Measurements from ENCODE around the gene LAMTOR3.
A peak's percentile ranks its signal among the peaks of the same experiment; 100 is the strongest.
"Not testable (repeated sequence)": the region's sequence is repeated elsewhere in the genome, so short reads cannot be mapped to it uniquely, and the experiment has no call there.

LAMTOR3 gene

DNA sequence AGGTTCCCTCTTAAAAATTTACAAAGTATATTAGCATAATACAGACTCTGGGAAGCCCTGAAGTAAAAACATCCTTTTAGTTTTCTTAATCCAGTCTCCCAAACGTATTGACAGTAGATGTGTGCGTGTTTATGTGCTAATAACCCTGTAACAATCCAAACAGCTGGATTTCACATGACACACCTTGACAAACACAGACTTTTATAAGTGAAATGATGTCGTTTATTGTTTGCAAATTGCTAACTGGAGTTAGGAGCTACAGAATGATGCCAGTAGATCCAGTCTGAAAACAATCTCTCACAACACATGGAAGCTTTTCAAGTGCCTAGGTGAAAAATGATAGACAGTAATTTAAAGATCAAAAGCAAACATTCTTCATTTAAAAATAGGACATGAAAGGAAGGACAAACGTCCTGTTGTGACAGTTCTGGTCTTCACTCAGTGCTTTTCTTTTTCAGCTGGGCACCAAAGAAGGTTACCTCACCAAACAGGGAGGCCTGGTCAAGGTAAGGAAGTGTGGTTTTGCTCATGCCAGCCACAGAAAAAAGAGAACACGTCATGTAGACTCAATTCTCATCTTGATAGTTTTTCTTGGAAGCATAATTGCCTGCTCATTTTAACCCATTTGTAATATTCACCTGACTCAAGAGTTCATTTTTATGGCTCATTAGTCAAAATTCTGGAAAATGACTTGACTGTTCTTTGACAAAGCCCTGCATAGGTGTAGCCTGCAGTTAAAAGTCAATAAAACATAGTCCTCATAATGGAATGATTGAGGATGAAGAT, 32.9 kb downstream of the LAMTOR3 start:
- DNase-seq = peak in 1 of 2 experiments; percentile 4

GRCh38 chr4:99860521-99860920, 33.7 kb downstream of the LAMTOR3 start:
- DNase-seq = no peak

- DNase-seq = no peak
Measured at GRCh38 chr4:99859618-99860017, 34.6 kb downstream of the LAMTOR3 start.

DNA sequence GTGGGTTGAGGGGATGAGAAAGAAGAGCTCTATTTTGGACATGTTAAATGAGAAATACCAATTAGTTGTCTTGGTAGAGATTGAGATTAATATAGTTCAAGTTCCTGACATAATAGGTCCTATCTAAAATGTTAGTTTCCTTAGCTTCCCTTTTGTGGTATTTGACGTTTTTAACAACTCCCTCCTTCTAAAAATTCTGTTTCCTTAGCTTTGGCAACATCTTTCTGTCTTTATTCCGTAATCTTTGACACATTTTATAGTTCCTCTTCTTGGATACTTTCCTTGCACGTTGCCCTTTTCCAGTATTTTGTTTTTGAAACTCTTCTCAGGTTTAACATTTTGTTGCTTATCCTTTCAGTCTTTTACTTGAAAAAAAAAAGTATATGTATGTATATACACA, 36.9 kb downstream of the LAMTOR3 start:
- peak; percentile 87 to 89 for DNase-seq

- DNase-seq = peak; percentile 81 to 82
Measured at GRCh38 chr4:99856166-99856565, 38.1 kb downstream of the LAMTOR3 start.

DNA sequence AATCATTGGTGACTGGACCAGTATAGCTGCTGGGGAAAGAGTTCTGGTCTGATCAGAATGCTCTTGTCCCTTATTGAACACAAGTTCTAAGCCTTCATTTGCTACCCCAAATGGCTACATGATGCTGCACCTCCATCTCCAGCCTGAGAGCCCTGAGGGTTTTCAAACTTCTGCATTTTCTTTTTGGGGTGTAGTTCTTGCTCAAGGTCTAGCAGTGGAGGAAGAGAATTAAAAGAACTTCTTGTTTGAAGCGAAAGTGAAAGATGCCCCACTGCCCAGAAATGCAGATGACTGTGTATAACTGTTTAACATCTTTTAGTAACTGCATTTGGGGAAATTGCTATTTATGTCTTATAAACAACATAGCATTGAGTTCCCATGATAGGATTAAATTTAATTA, 38.5 kb downstream of the LAMTOR3 start:
- peak; percentile 78 to 85 for DNase-seq

- no peak for DNase-seq
Measured at GRCh38 chr4:99853999-99854398, 40.2 kb downstream of the LAMTOR3 start.

DNA sequence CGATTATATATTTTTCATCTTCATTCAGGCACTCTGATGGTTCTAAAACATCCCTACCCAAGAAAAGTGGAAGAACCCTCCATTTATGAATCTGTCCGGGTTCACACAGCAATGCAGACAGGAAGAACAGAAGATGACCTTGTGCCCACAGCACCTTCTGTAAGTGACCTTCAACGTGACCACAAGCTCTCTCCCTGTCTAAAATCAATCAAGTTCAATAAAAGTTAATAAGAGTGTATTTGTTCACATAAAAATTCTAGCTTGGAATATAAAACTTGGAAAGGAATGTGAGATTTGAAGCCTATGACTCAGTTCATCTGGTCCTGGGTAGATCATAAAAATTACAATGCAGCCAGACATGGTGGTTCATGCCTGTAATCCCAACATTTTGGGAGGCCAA, 41.0 kb downstream of the LAMTOR3 start:
- no peak for DNase-seq

DNA sequence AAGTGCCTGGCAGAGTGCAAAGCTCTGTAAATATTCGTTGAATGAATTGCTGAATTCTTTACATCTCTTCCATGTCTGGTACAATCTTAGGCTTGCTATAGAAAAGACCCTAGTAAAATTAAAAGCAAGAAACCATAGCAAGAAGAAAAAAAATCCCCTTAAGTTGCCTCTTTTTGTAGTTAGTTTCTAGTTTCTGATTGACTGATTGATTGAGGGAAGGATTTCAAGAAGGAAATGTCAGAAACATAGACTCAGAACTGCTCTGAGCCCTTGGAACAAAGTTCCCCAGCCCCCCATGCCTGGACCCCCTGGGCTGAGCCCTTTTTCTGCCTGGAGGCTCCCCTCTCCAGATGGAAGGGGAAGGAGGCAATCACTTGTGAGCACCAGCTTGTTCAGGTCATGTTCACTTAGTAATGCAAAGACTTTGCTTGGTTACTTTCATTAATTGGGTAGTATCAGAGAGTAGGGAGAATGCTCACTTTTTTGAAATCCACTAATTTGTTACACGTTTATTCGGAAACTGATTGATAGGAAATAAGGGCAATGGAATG, 42.0 kb downstream of the LAMTOR3 start:
- DNase-seq = no peak

GRCh38 chr4:99848591-99849001, 45.6 kb downstream of the LAMTOR3 start:
- no peak for DNase-seq

DNA sequence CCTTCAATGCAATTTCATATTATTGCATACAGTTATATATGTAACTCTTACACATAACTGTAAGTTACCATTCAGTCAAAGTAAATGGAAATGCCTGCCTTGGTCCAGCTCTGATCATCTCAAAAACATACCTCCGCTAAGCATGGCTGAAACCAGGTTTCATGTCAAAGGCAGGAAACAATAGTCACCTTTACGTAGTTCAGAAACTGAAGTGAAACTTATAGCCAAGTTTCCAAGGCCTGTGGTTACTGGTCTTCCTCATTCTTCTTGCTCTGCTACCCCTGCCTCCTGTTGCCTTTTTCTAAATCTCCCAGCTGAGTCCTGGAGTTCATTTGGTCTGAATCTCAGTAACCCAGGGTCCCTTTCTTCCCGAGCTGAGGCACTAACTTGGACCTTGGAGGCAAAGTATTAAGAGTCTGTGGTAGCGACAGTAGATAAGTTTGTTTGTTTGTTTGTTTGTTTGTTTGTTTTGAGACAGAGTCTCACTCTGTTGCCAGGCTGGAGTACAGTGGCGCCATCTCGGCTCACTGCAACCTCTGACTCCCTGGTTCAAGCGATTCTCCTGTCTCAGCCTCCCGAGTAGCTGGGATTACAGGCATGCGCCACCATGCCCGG, 46.8 kb downstream of the LAMTOR3 start:
- peak; percentile 30 to 36 for DNase-seq

DNA sequence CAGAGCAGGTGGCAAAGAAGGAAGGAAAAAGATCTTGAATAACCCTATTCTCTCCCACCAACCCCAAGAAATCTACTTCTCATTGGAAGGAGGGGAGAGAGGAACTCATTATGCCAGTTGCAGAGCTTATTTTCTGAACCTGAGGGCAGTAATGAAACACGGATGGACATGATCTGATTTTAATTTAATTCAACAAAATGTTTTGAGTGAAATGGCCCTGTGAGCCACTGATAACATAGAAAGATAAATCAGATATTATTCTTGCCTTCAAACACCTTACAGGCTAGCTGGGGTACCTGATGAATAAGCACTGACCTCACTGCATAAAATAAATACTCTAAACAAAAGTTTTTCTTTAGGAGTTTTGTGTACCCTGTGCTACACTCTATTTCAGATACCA, 47.3 kb downstream of the LAMTOR3 start:
- DNase-seq = no peak

GRCh38 chr4:99845708-99846469, 48.3 kb downstream of the LAMTOR3 start:
- DNase-seq = no peak

GRCh38 chr4:99845179-99845578, 49.0 kb downstream of the LAMTOR3 start:
- no peak for DNase-seq

GRCh38 chr4:99844048-99844447, 50.2 kb downstream of the LAMTOR3 start:
- no peak for DNase-seq

GRCh38 chr4:99843413-99843812, 50.8 kb downstream of the LAMTOR3 start:
- DNase-seq = no peak

DNA sequence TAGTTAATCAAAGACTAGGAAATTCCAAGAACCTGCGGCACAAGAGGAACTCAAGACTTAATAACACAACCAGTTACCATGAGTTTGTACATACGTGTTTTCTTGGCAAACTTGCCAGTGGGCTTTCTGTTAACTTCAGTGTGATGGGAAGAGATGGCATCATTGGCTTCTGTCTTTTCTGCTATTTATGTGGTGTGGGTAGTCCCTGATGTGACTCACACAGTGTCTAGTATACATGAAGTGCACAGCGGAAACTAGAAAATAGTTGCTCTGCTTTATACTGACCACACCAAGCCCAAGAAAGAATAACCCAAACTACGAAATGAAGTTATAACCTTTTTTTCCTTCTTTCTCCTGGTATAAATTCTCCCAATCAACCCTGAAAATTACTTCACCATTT, 53.1 kb downstream of the LAMTOR3 start:
- DNase-seq = no peak

DNA sequence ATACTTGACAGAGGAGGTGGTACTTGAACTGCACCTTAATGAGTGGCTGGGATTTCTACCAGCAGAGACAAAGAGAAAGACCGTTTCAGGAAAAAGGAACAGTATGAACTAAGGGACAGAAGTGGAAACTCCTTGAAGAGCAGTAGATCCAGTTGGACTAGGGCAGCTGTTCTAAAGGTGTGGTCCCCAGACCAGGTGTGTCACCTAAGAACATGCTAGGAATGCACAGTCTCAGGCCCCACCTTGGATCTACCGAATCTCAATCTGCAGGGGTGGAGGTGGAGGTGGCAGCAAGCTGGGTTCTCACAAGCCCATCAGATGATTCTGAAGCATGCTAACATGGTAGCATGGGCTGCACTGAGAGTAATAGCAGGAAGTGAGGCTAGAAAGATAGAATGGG, 55.3 kb downstream of the LAMTOR3 start:
- DNase-seq = no peak

DNA sequence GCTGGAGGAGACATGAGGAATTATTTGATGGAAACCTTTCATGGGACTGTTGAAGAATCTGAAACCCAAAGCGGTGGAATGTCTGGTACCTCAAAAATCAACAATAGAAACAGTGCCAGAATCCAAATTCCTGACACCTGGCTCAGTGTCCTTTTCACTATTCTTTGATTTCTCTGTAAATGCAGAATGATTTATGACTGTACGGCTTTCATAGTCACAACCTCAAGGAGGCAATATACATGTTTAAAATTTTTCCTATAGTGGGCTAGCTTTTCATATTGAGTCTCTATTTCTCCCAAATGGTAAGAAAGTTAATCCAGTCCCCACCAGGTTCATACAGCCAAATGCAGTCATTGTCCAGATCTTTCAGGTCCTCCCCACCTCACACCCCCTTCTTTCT, 58.3 kb downstream of the LAMTOR3 start:
- DNase-seq = no peak

GRCh38 chr4:99834569-99834968, 59.7 kb downstream of the LAMTOR3 start:
- DNase-seq = no peak

DNA sequence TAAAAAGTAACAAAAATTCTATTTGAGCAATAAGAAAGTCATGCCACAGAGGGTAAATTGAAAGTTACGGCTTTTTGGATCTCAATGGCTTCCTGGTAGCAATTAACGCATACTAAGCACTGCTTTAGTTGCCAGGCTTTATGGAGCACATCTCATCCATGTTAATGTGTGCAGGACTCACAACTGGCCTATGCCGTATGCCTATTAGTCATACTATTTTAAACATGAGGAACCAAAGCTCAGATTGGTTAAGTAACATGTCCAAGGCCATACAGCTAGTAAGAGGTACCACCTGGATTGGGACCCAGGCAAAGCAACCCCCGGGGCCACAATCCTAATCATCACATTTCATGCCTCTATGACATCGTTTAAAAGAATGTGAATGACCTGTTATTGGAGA, 60.5 kb downstream of the LAMTOR3 start:
- DNase-seq = no peak

GRCh38 chr4:99832758-99833157, 61.5 kb downstream of the LAMTOR3 start:
- no peak for DNase-seq

GRCh38 chr4:99832321-99832720, 61.9 kb downstream of the LAMTOR3 start:
- DNase-seq = no peak

DNA sequence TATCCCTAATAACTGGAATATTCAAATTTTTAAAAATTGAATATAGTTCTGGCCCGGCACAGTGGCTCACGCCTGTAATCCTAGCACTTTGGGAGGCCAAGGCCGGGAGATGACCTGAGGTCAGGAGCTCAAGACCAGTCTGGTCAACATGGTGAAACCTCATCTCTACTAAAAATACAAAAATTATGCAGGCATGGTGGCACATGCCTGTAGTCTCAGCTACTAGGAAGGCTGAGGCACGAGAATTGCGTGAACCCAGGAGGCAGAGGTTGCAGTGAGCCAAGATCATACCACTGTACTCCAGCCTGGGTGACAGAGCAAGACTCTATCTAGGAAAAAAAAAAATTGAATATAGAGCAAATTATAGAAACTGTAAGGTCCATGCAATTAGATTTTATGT, 64.2 kb downstream of the LAMTOR3 start:
- DNase-seq = not testable (repeated sequence)
